ENCODE measurements around the gene ARL8A.
"Not testable (repeated sequence)": the region's sequence is repeated elsewhere in the genome, so short reads cannot be mapped to it uniquely, and the experiment has no call there.

The ARL8A gene

DNA sequence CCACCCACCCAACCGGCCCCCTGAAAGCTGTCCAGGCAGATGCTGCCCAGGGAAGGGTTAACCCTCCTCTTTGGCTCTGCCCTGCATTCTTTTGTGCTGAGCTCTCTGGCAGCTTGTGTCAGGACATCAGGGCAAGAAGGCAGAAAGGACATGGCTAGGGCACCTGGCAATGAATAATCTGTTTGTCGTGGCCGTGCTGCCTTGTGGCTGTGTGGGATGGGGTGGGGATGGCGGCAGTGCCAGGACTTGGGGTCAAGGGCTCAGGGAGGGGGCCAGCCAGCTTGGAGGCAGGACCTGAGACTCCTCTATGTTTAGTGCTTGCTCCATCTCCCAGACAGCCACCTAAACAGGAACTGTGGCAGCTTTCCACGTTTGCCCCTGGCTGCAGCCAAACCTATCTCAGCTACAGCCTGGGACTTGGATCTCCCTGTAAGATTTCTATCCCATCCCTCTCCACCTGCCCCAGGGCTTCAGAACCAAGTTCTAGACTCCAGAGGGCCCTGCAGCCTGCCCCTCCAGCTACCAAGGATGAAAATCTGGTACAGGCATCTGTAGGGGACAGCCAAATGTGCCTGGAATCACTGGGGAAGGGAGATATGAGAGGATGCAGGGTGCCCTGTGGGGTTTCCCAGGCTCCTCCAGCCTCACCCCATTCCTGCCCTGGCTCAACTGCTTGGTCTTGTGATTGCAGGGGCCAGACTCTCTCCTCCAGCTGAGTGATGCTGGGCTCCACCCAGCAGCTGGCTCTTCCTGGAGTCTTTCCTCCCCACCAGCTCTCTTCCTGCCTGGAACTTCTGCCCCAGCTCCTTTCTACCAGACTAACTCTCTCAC lies 31.5 kb downstream of the ARL8A start:
- TF ChIP-seq CTCF (IDR thresholded peaks at IDR 0.05) (no peak), ZFX (IDR thresholded peaks at IDR 0.05; ENCODE audit: borderline replicate concordance) (no peak)
- H3K27ac ChIP-seq, result peak overlapping the region; percentile 3

DNA sequence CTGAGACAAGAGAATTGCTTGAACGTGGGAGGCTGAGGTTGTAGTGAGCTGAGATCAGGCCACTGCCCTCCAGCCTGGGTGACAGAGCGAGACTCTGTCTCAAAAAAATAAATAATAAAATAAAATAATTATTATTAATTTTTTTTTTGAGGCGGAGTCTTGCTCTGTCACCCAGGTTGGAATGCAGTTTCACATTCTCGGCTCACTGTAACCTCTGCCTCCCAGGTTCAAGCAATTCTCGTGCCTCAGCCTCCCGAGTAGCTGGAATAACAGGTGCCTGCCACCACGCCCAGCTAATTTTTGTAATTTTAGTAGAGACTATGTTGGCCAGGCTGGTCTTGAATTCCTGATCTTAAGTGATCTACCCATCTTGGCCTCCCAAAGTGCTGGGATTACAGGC lies 32.9 kb downstream of the ARL8A start:
- not testable (repeated sequence) for H3K27ac ChIP-seq

- H3K27ac ChIP-seq, result no peak overlapping the region
- TF ChIP-seq CTCF (IDR thresholded peaks at IDR 0.05), result no peak
- TF ChIP-seq ZFX (IDR thresholded peaks at IDR 0.05; ENCODE audit: borderline replicate concordance), result no peak
Measured at GRCh38 chr1:202110977-202111376, 33.6 kb downstream of the ARL8A start.

DNA sequence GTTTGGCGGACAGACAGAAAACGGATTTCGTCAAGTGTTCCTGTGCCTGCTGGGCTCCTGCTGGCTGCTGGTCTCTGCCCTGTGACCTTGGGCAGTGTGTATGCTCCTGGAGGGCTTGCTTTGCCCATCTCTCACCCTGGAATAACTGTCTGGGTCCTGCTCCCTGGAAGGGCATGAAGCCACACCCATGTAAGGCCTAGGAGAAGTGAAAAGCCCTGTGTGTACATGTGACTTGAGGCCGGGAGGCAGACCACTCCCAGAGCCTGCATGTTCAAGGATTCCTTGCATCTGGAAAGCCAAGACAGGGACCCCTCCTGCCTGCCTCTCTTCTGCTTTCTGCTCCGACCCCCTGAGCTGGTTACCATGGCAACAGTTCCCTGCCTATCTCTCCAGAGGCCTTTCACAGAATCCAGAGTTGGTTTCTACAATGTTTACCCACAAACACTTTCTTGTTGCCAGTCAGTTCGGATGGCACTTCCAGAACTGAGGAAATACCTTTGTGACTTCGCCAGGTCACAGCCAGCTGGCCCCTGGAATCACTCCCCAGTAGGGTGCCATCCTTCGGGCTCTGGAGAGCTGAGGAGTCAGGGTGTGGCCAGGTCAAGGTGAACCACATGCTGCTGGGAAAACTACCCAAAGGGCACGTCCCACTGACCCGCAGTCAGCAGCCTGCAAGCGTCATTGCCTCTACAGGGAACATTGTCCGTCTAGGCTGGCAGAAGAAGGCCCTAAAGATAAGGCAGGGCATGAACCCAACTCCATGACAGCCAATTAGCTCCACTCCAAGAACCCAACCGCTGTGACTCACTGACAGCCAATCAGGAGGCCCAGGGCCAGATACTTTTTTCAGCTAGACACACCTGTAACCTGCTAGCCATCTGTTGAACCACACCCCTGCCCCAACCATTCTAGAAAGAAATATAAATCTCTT lies 36.5 kb downstream of the ARL8A start:
- TF ChIP-seq CTCF (IDR thresholded peaks at IDR 0.05), result no peak
- TF ChIP-seq ZFX (IDR thresholded peaks at IDR 0.05; ENCODE audit: borderline replicate concordance), result no peak
- peak overlapping the region; percentile 63 for H3K27ac ChIP-seq

DNA sequence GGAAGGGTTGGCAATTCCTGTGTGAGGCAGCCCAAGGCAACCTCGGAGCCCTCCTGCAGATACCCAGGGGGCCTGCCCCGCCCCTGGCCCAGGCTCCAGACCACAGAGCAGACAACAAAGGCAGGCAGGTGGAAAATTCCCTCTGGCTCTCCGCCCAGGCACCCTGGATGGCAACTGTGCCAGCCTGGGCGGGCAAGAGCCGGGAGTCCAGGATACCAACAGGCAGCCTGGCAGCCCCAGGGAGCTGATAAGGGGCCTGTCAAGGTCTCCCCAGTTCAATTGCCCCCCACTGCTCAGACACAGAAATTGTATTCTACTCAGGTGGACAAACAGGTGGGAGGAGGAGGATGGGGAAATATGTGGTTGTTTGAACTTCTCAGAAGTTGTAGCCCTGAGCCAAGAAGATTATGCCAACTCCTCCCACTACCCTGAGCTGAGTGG lies 37.2 kb downstream of the ARL8A start:
- TF ChIP-seq CTCF (IDR thresholded peaks at IDR 0.05), result no peak
- no peak for TF ChIP-seq ZFX (IDR thresholded peaks at IDR 0.05; ENCODE audit: borderline replicate concordance)
- peak overlapping the region; percentile 63 for H3K27ac ChIP-seq

DNA sequence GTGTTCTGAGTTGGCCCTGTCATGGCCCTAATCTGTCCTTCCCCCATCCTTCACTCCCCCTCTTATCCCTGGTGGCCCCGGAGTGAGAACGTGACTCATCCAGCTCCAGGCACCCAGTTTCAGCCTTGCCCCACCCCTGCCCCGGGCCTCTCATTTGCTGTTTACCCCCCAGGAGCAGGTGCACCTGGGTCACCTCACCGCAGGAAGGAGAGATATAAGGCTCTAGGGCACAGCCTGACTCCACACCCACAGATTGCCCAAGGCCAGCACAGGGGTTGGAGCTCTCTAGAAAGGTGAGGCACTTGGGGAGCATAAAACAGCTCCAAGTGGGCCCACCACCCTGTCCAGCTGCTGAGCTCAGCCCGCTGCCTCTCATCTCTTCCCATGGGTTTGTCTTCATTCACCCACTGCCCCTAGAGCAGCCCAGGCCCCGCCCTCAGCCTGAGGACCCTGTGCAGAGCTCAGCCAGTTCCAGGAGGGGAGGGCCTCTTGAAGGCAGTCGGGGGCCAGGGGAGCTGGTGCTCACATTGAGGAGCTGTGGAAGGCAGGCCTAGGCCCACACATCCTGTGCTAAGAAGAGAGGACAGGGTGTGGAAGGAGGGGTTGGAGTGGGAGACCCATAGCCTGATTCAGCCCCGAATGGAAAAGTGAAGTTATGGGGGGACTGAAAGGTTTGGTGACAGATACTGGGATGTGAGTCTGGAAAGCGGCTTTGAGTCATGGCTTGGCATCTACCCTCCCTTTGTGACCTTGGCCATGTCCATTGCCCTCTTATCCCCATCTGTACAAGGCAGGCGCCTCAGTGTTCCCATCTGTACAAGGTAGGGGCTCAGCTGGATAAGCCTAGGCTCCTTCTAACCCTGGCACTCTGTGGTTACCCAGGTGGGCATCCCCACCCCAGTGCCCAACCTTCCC lies 37.9 kb downstream of the ARL8A start:
- no peak for TF ChIP-seq CTCF (IDR thresholded peaks at IDR 0.05)
- no peak for TF ChIP-seq ZFX (IDR thresholded peaks at IDR 0.05; ENCODE audit: borderline replicate concordance)

More for the DNA sequence above, 37.9 kb downstream of the ARL8A start:
- peak overlapping the region; percentile 63 for H3K27ac ChIP-seq

Measured in 22Rv1 (cell line).